GM21737 (cell line): ENCODE results near the gene EVL.

Source experiments
- ATAC-seq: cut with Tn5 transposase; IDR thresholded peaks from one replicate; pipeline ENCODE4 v1.9.1; 2021; ENCODE audit warnings: mild to moderate bottlenecking, moderate library complexity; ENCODE audit not compliant: unreplicated experiment

Gene EVL

DNA sequence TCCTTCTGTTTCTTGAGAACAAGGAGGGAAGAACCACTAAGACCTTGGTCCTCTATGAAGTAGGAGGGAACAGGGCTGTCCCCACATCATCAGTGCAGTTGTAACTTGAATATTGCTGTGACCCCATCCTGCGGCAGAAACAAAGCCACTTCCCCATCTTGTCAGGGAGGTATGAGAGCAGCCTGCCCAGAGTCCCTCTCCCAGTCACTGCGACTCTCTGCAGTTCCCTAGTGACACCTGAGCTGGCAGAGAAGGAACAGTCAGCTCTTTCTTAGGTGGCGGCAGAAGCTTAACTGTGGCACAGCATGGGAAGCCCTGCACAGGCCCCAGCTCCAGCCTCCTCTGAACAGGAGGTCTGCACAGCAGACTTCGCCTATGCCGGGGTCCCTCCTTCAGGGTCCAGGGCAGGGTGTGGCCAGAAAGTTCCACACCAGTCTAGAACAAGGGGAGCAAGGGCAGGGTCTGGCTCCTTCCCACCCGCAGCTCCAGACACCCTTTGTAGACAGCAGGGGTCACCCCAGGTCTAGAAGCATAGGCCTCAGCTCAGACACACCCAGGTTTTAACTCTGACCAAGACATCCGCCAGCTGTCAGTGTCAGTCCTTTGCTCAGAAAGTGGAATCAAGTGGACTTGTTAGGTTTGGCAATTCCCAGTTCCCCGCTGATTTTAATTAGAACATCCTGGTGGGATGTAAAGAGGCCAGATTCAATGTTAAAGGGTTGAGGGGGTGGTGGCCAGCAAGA, 57.4 kb downstream of the EVL start:
- no peak for ATAC-seq

DNA sequence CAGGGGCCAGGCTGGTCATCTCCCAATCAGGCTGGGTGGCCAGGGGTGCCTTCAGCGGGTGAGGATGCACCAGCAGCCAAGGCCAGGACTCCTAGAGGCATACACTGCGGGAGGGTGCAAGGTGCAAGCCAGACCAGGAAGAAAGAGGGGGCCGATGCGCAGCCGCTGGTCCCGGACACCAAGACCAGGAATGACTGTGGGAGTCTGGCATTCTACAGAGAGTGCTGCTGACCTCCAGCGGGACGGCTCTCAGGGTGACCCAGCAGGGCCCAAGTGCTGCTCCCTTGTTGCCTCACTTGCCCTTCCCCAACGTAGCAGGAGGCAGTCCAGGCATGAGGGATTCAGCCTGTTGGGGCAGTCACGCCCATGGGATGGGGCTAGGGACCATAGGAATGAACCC, 58.4 kb downstream of the EVL start:
- ATAC-seq, result no peak

DNA sequence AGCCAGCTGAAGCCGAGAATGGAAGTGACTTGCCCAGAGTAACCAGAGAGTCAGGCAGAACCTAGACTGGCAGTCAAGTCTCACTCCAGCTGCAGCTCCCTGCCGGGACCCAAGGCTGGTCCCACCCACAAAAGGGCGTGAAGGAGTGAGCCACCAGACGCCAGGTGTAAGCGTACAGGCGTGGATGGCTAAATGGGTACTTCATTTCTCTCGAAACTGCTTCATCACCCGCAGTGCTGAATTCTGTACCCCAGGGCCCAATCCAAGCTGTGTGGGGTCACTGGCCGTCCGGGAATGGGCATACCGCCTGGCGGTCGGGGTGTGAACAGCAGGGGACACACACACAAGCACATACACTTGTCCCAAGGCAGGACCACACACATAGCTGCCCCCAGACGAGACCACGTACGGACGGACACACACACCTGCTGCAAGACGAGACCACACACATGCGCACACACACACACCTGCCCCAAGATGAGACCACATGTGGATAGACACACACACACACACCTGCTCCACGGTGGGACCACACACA, 59.4 kb downstream of the EVL start:
- ATAC-seq, result no peak

DNA sequence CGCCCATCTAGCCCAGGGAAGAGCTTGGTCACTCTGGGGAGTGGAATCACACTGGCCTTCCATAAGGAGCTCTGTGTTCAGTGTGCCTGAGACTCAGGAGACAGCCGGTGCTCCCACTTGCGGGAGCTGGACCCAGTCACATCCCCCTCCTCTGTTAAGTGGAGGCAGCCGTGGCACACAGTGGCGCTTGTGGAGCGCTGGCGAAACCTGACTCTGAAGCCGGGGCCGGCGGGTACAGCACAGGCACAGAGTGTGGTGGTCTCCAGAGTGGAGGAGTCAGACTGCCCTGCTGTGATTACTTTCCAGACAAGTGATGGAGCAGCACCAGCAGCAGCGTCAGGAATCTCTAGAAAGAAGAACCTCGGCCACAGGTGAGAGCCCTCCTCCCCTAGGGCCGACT, 61.2 kb downstream of the EVL start:
- ATAC-seq, result no peak

DNA sequence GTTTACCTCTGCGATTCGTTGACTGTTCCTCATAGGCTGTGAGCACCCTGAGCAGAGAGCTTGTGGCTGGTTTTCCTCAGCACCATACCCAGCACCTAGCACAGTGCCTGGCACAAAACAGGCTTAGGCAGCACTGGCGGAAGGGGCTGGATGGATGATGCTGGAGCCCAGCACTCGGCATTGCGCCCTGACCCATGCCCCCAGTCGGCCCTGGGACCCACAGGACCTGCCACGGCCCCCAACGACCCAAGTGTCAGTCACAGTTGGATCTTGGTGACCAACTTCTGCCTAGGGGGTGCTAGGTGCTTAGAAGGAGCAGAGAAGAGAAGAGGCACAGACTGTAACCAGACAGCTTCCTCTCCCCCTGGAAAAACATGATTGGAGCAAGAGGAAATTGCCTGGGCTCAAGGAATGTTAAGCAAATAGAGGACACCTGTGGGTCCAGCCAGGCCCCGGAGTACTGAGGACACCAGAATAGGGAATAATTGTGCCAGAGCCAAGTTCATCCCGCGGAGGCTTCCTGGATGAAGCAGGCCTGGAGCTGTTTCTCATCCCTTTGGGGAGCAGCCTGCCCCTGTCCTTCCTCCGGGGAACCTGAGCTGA, 62.7 kb downstream of the EVL start:
- no peak for ATAC-seq

DNA sequence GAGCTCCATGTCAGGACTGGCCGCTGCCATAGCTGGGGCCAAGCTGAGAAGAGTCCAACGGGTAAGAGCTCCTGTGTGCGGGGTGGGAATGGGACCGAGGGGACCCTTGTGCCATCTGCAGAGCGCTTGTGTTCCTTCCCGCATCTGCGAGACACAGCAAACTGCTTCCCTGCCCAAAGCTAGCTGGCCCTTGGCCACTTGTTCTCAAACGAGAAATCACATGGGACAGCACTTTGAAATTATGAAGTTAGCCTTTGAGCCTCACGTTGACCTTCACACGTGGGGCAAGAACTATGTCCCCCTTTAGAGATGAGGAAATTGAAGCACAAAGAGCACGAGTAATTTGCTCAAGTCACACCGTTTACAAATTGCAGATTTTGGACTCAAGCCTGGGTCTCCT, 63.5 kb downstream of the EVL start:
- ATAC-seq, result no peak

DNA sequence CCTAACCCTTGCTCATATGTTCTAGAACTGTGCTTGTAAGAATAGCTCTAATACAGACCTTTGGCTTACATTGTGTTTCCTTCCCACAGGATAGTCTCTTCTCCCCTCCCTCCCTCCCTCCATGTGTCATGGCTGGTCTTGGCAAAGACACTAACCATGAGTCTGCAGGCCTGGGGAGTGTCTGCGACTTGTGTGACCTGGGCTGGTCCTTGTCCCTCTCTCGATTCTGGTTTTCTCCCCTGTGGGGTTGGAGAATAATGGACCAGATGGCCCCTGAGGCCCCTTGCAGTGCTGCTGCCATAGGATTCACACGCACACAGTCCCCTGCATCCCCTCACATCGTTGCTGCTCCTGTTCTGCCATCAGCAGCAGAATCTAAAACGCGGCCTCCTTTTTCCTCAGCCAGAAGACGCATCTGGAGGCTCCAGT, 64.0 kb downstream of the EVL start:
- no peak for ATAC-seq

DNA sequence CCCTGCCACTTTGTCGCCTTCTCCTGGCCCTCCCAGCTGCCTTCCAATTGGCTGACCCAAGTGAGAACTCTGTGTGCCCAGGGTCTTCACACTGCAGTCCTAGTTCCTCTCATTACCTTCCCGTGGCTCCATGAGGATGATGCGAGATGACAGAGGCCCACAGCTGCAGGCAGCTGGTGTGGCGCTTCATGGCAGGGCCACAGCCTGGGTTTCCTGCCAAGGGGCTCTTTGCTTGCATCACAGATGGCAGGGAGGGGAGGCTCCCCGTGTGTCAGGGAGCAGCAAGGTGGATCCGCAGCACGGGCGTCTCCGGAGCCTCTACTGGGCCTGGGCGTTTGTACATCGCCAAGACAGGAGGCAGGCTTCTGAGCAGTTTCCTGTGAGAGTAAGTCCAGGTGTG, 65.3 kb downstream of the EVL start:
- no peak for ATAC-seq

DNA sequence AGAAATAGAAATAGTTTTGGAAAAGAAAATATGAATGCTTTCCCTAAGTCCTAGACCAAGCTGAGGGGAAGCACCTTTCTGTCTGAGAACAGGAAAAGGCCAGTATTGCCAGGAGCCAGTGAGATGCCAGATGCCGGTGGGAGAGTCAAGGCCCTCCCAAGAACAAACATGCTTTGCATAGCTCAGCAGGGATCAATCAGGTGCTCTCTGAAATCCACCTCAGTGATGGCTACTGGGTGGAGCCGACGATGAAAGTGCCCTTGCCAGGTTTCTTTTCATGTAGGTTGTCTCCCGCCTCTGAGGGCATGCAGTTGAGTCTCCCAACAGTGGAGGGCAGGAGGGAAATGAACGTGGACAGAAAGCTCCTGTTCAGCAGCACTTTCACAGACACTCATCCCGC, 66.0 kb downstream of the EVL start:
- ATAC-seq, result no peak

DNA sequence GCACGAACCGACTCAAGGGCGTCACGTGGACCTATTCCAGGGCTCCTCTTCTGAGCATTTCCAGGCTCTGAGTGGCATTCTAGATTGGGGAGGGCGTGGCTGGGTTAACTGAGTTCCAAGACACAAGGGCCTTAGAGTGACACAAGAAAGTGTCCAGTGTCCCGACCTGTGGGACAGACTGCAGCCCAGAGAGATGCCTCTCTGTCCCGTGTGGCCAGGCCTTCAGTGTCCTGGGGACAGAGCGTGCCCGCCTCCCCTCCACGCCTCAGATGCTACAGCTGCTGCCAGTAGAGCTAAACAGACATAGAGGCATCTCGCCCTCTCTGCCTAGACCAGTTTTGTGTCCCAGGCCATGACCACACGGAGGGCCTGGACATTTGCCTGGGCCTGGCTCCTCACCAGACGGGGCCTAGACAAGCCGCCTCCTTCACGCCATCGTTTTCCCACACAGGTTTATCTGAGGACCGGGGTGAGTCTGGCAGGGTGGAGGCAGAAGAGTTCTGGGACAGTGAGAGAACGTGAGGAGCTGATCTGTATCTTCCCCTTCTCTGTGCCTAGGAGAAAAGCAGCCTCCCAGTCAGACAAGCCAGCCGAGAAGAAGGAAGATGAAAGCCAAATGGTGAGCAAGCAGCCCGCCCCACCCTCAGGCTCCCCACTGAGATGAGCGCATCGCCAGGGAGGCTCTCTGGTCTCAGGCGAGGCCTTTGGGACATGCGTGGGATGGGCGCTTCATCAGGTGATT, 67.1 kb downstream of the EVL start:
- no peak for ATAC-seq

DNA sequence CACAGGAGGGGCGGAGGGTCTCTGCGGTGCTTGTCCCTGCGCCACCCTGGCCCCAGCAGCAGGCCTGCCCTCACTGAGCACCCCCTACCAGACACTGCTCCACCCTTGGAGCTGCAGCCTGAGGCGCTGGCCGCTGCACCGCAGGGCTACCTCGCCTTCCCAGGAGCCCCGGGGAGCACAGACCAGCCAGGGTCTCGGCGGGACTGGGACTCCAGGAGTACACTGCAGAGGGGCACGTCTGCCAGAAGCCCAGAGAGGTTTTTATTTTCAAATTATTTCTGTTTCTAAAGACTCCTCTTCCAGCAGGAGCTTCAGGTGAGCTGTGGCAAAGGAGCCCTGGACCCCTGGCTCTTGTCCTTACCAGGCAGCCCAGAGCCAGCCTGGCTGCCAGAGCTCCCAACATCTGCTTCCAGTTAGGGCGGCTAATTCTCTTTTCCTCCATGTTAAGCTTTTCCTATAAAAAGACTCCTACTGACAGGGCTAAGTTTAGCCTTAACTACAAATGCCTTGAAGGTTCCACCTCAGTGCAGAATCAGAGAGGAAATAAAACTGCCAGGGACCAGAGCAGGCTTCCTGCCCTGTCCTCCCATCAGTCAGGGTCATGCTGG, 67.8 kb downstream of the EVL start:
- ATAC-seq, result no peak

DNA sequence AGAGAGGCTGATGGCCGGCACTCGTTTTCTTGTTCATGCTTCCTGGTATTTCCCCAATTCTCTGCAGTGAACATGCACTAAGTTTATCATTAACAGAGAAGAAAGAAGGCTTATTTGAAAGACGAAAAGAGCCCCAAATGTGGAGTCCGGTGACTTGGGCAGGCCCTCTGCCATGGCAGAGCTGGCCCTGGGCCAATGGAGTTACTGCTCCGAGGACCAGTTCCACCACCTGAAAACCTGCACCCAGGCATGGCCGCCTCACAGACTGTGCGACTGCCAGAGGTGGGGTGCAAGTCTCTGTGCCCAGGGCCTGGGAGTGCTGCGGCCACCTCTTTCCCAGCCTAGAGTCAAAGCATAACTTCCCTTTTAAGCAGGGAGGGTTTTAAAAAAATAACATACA, 69.4 kb downstream of the EVL start:
- ATAC-seq, result no peak

DNA sequence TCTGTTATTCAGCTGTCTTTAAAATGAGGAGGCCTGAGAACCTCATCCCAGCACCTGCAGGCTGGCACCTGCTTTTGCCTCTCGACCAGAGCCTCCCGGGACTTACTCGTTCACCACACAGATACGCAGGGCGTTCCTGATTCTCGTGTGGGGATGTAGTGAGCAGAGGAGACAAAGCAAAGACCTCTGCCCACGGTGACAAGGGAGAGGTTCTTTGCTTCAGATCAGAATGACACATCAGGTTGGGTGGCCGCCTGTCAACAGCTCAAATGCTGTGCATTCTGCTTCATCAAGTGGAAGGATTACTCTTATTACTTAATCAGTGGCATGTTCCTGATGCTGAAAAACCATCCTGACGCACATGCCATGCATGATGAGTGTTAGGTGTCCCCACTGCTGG, 69.9 kb downstream of the EVL start:
- no peak for ATAC-seq

DNA sequence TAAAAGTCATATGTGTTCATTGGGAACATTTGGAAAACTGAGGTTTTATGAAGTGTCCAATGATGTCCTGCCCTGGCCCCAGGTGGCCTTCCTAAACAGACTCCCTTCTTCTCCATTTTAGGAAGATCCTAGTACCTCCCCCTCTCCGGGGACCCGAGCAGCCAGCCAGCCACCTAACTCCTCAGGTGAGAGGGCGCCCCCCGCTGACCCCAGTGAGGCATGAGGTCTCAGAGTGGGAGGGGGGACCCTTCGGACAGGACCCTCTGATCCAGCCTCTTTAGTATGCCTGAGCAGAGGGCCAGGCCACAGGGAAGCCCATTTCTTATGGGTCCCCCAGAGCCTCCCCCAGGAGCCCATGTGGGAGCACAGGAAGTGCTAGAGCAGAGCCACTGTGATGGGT, 70.6 kb downstream of the EVL start:
- no peak for ATAC-seq

DNA sequence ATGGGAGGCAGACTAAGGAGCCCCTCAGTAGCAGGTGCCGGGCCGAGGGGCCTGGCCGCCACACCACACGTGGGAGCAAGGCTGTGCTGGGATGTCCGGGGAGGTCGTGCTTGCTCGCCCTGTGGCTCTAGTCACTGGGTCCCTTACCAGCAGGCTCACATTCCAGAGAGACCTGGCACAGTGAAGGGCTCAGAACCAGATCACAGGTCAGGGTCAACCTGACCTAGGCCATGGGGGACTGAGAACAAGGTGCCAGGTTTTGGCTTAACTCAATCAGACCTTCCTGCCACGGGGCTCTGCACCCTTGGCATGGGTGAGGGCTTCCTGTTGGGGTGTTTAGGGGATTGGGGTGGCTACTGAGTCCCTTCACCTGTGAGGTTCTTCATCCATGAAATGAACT, 72.0 kb downstream of the EVL start:
- ATAC-seq, result no peak

DNA sequence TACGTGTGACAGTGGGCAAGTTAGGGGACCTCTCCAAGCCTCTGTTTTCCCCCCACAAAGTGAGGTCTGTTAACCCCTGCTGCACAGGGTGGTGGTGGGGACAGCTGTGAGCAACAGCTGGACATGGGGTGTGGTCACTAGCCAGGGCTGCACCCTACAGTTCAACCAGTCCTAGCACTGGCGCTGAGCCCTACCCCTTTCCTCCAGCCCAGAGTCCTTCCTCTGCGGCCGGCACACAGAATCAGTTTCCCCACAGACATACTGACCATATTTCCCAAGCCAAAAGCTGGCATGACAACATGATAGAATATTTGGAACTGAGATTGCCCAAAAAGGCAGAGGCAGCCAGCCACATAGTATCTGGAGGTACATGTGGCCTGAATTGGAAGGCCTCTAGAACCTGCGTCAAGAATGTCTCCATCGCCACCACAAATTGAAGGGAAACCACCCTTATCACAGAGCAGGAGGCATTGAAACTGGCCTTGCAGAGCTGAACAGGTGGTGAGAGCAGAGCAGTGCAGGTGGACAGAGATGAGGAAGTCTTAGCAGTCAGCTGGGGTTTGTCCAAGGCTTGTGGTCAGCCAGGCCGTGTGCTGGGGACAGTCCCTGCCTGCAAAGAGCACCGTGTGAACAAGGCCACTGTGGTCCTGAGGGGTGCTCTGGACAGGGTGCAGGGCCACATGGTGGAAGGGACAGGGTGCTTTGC, 73.0 kb downstream of the EVL start:
- no peak for ATAC-seq

DNA sequence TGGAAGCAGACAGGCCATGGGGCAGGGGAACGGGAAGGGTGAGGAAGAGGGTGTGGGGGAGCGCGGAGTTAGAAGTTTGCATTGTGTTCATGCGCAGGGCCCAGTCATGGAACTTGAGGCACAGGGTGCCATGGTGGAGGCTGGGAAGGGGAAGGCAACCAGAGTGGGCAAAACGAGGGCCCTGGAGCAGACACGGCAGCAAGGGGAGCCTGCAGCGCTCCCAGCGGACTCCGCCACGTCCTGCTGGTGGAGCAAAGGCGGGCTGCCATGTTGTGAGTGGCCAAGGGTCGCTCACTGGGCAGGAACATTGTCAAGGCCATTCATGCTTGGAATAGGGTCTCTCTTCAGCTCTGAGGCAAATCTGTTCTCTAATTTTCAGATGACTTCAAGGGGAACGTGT, 73.7 kb downstream of the EVL start:
- ATAC-seq, result no peak

DNA sequence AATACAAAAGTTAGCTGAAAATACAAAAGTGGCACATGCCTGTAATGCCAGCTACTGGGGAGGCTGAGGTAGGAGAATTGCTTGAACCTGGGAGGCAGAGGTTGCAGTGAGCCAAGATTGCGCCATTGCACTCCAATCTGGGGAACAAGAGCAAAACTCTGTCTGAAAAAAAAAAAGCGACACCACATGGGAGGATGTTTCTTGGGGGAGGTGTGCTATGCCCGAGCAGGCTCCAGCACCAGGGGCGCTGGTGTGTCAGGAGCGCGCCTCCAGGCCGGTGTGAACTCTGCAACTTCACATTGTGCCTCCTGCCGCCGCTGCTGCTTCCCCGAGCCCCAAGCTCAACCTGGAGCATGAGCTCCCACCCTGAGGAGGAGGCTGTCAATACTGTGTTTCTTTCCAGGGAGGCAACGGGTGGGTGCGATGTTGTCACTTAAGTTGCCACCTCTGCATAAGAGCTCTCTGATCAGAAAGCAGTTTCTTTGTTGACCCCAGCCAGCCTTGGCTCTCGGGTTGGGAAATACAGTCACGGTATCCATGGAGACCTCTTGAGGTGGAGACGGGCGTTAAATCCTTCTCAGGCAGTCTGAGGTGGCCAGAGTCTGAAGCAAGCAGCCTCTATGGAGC, 75.3 kb downstream of the EVL start:
- no peak for ATAC-seq

DNA sequence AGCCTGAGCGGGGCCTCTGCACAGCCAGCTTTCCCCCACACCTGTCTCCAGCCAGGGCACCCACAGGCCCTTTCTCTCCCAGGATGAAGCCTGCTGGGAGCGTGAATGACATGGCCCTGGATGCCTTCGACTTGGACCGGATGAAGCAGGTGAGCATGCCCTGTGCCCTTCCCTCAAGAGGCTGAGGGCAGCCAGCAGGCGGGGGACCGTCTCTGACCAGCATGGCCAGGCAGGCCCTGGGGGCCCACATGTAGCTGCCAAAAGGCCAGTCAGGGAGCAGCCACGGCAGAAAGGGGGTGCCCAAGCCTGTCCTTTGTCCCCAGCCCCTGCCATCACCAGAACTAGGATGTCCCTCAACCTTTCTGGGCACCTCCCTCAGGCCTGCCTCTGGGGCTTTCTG, 75.9 kb downstream of the EVL start:
- no peak for ATAC-seq
